Ectodermal cell (in vitro differentiated cells): Measurements from ENCODE around the gene BMAL1.

Experiments used
- H3K27ac ChIP-seq: 2 replicates; pipeline ENCODE4 v1.7.0; 2013; ENCODE audit warnings: mild to moderate bottlenecking, low read depth, low read length; ENCODE audit not compliant: insufficient read depth, poor library complexity, severe bottlenecking
- H3K27me3 ChIP-seq: 2 replicates; pipeline ENCODE4 v1.7.0; 2013; ENCODE audit warnings: mild to moderate bottlenecking, low read length; ENCODE audit not compliant: insufficient read depth, control insufficient read depth, poor library complexity, severe bottlenecking
- H3K36me3 ChIP-seq: one replicate; pipeline ENCODE4 v1.7.0; 2013; ENCODE audit warnings: low read length; ENCODE audit not compliant: control insufficient read depth, insufficient read depth
- H3K4me1 ChIP-seq: one replicate; pipeline ENCODE4 v1.7.0; 2013; ENCODE audit warnings: low read length; ENCODE audit not compliant: control insufficient read depth, insufficient read depth
- H3K4me3 ChIP-seq: 2 replicates; pipeline ENCODE4 v1.7.0; 2013; ENCODE audit warnings: low read depth, low read length, control low read depth; ENCODE audit not compliant: insufficient read depth
- H3K9me3 ChIP-seq: 2 replicates; pipeline ENCODE4 v1.7.0; 2013; ENCODE audit warnings: mild to moderate bottlenecking, low read length, moderate library complexity; ENCODE audit not compliant: control insufficient read depth
- WGBS, 2 experiments: methylation state at CpG; one replicate each; pipeline ENCODE4 v1.1.7; 2013; ENCODE audit warnings: missing lambda C conversion rate in 2 of 2; 5-methylcytosine and 5-hydroxymethylcytosine counted together

Gene BMAL1

GRCh38 chr11:13315517-13316432 lies 38.2 kb downstream of the BMAL1 start:
- H3K4me1 ChIP-seq: peaks cover 12% of the 10 kb centered on the region
- no peak overlapping the region for H3K27ac ChIP-seq
- H3K36me3 ChIP-seq: no peaks in the 10 kb centered on the region
- H3K9me3 ChIP-seq: no peaks in the 10 kb centered on the region
- no peak overlapping the region for H3K4me3 ChIP-seq
- 95% methylated on average over 11 of the region's 11 CpGs for WGBS, 2 experiments
- H3K27me3 ChIP-seq: no peaks in the 10 kb centered on the region

- H3K4me1 ChIP-seq: peaks cover 12% of the 10 kb centered on the region
- WGBS, 2 experiments: 91 to 95% methylated on average over 4 of the region's 4 CpGs
- H3K36me3 ChIP-seq: no peaks in the 10 kb centered on the region
- H3K4me3 ChIP-seq: no peak overlapping the region
- no peak overlapping the region for H3K27ac ChIP-seq
- H3K9me3 ChIP-seq: no peaks in the 10 kb centered on the region
- no peaks in the 10 kb centered on the region for H3K27me3 ChIP-seq
Measured at GRCh38 chr11:13316528-13316961, 39.0 kb downstream of the BMAL1 start.

- H3K27ac ChIP-seq: no peak overlapping the region
- no peaks in the 10 kb centered on the region for H3K9me3 ChIP-seq
- H3K4me1 ChIP-seq: peaks cover 12% of the 10 kb centered on the region
- H3K4me3 ChIP-seq: no peak overlapping the region
- H3K36me3 ChIP-seq: no peaks in the 10 kb centered on the region
- 91% methylated on average over 4 of the region's 4 CpGs for WGBS, 2 experiments
- H3K27me3 ChIP-seq: no peaks in the 10 kb centered on the region
Measured at GRCh38 chr11:13317293-13318080, 39.9 kb downstream of the BMAL1 start.

GRCh38 chr11:13318498-13319295 lies 41.1 kb downstream of the BMAL1 start:
- H3K27ac ChIP-seq: no peak overlapping the region
- H3K4me3 ChIP-seq: no peak overlapping the region
- no peaks in the 10 kb centered on the region for H3K36me3 ChIP-seq
- no peaks in the 10 kb centered on the region for H3K9me3 ChIP-seq
- H3K27me3 ChIP-seq: no peaks in the 10 kb centered on the region
- WGBS, 2 experiments: 76 to 94% methylated on average over 2 of the region's 2 CpGs
- peaks cover 12% of the 10 kb centered on the region for H3K4me1 ChIP-seq

GRCh38 chr11:13320688-13321087 lies 43.1 kb downstream of the BMAL1 start:
- H3K9me3 ChIP-seq: no peaks in the 10 kb centered on the region
- no peaks in the 10 kb centered on the region for H3K4me1 ChIP-seq
- no peak overlapping the region for H3K4me3 ChIP-seq
- H3K27me3 ChIP-seq: no peaks in the 10 kb centered on the region
- no peak overlapping the region for H3K27ac ChIP-seq
- WGBS, 2 experiments: 87 to 93% methylated on average over 1 to 3 of the region's 3 CpGs
- H3K36me3 ChIP-seq: no peaks in the 10 kb centered on the region

- no peak overlapping the region for H3K27ac ChIP-seq
- no peak overlapping the region for H3K4me3 ChIP-seq
- no peaks in the 10 kb centered on the region for H3K9me3 ChIP-seq
- H3K4me1 ChIP-seq: no peaks in the 10 kb centered on the region
- WGBS, 2 experiments: 93 to 94% methylated on average over 2 of the region's 2 CpGs
- H3K27me3 ChIP-seq: no peaks in the 10 kb centered on the region
- H3K36me3 ChIP-seq: no peaks in the 10 kb centered on the region
Measured at GRCh38 chr11:13321431-13321830, 43.8 kb downstream of the BMAL1 start.

GRCh38 chr11:13324141-13324540 lies 46.6 kb downstream of the BMAL1 start:
- Histone ChIP-seq H3K4me1 (no peaks in the 10 kb centered on the region), H3K4me3 (no peak overlapping the region), H3K27me3 (no peaks in the 10 kb centered on the region), H3K36me3 (no peaks in the 10 kb centered on the region), H3K27ac (no peak overlapping the region), H3K9me3 (no peaks in the 10 kb centered on the region)
- WGBS, 2 experiments: 88 to 90% methylated on average over 8 of the region's 8 CpGs

GRCh38 chr11:13324709-13325108 lies 47.1 kb downstream of the BMAL1 start:
- no peaks in the 10 kb centered on the region for H3K36me3 ChIP-seq
- H3K4me3 ChIP-seq: no peak overlapping the region
- H3K4me1 ChIP-seq: no peaks in the 10 kb centered on the region
- WGBS, 2 experiments: 86 to 87% methylated on average over 5 of the region's 5 CpGs
- H3K27ac ChIP-seq: no peak overlapping the region
- no peaks in the 10 kb centered on the region for H3K9me3 ChIP-seq
- H3K27me3 ChIP-seq: no peaks in the 10 kb centered on the region

GRCh38 chr11:13327421-13327820 lies 49.8 kb downstream of the BMAL1 start:
- Histone ChIP-seq H3K36me3 (no peaks in the 10 kb centered on the region), H3K9me3 (no peaks in the 10 kb centered on the region), H3K4me3 (no peak overlapping the region), H3K4me1 (no peaks in the 10 kb centered on the region), H3K27me3 (no peaks in the 10 kb centered on the region), H3K27ac (no peak overlapping the region)
- WGBS, 2 experiments: 94 to 95% methylated on average over 4 of the region's 4 CpGs
